ENCODE data around the gene PTPRE.

- TF ChIP-seq CTCF (conservative IDR thresholded peaks at IDR 0.05), result no peak
- no peak for TF ChIP-seq ZFX (IDR thresholded peaks at IDR 0.05)
Observed at GRCh38 chr10:127884501-127884900, 22.4 kb upstream of the PTPRE start.

All from C4-2B (cell line).